Loucy (cell line): ENCODE results near the gene SPINK7.

Source experiments
- CTCF ChIP-seq: fragments of 200-600 bp; sonication (generic); conservative IDR thresholded peaks from 2 replicates; pipeline ENCODE4 v1.5.1; 2014; ENCODE audit warnings: mild to moderate bottlenecking, antibody characterized with exemption, low read length
- EZH2phosphoT487 ChIP-seq: fragments of 200-600 bp; IDR thresholded peaks from 2 replicates; pipeline ENCODE4 v1.6.1; 2018; ENCODE audit warnings: antibody characterized with exemption, mild to moderate bottlenecking, moderate library complexity, borderline replicate concordance

GRCh38 chr5:148268566-148268965 is 43.7 kb upstream of the SPINK7 start, which contains the start of gene SPINK13:
- TF ChIP-seq EZH2phosphoT487 (no peak), CTCF (no peak)
